ENCODE results near the gene DCDC2C. TPM values are rescaled to one million over a fixed set of nuclear protein-coding genes. Genes with fewer than 3 reads are reported as not detected.

DCDC2C gene
- total and polyA plus RNA-seq, 2 experiments from 2014 or later: not detected

GRCh38 chr2:3667151-3667631 lies 36.2 kb upstream of the DCDC2C start:
- Histone ChIP-seq H3K4me1 (ENCODE audit: low read depth) (no peaks in the 10 kb centered on the region), H3K27me3 (no peaks in the 10 kb centered on the region), H3K27ac (no peak overlapping the region), H3K4me3 (no peak overlapping the region), H3K9me3 (ENCODE audit: low read depth) (no peaks in the 10 kb centered on the region), H3K36me3 (no peaks in the 10 kb centered on the region)
- TF ChIP-seq CTCF (IDR thresholded peaks at IDR 0.05; ENCODE audit: low read depth, low read length): no peak
- DNase-seq (ENCODE audit: low read depth in 1 of 2, low spot score in 1 of 2): peak in 1 of 2 donors; percentile 15

GRCh38 chr2:3669656-3670055 lies 33.7 kb upstream of the DCDC2C start:
- Histone ChIP-seq H3K27me3 (no peaks in the 10 kb centered on the region), H3K27ac (no peak overlapping the region), H3K4me1 (ENCODE audit: low read depth) (no peaks in the 10 kb centered on the region), H3K4me3 (no peak overlapping the region), H3K36me3 (no peaks in the 10 kb centered on the region), H3K9me3 (ENCODE audit: low read depth) (no peaks in the 10 kb centered on the region)
- TF ChIP-seq CTCF (IDR thresholded peaks at IDR 0.05; ENCODE audit: low read depth, low read length): no peak
- no peak for DNase-seq (ENCODE audit: low read depth in 1 of 2, low spot score in 1 of 2)

GRCh38 chr2:3670376-3670775 lies 33.0 kb upstream of the DCDC2C start:
- Histone ChIP-seq H3K9me3 (ENCODE audit: low read depth) (no peaks in the 10 kb centered on the region), H3K4me1 (ENCODE audit: low read depth) (no peaks in the 10 kb centered on the region), H3K27me3 (no peaks in the 10 kb centered on the region), H3K4me3 (no peak overlapping the region), H3K27ac (no peak overlapping the region), H3K36me3 (no peaks in the 10 kb centered on the region)
- DNase-seq (ENCODE audit: low read depth in 1 of 2, low spot score in 1 of 2): no peak
- TF ChIP-seq CTCF (IDR thresholded peaks at IDR 0.05; ENCODE audit: low read depth, low read length): no peak

GRCh38 chr2:3670941-3671340 lies 32.4 kb upstream of the DCDC2C start:
- no peak overlapping the region for H3K27ac ChIP-seq
- H3K9me3 ChIP-seq (ENCODE audit: low read depth): no peaks in the 10 kb centered on the region
- no peak for DNase-seq (ENCODE audit: low read depth in 1 of 2, low spot score in 1 of 2)
- TF ChIP-seq CTCF (IDR thresholded peaks at IDR 0.05; ENCODE audit: low read depth, low read length): no peak
- no peak overlapping the region for H3K4me3 ChIP-seq
- H3K4me1 ChIP-seq (ENCODE audit: low read depth): no peaks in the 10 kb centered on the region
- H3K36me3 ChIP-seq: no peaks in the 10 kb centered on the region
- H3K27me3 ChIP-seq: no peaks in the 10 kb centered on the region

- Histone ChIP-seq H3K36me3 (no peaks in the 10 kb centered on the region), H3K27ac (no peak overlapping the region), H3K4me1 (ENCODE audit: low read depth) (no peaks in the 10 kb centered on the region), H3K4me3 (no peak overlapping the region), H3K9me3 (ENCODE audit: low read depth) (no peaks in the 10 kb centered on the region), H3K27me3 (no peaks in the 10 kb centered on the region)
- TF ChIP-seq CTCF (IDR thresholded peaks at IDR 0.05; ENCODE audit: low read depth, low read length): no peak
- DNase-seq (ENCODE audit: low read depth in 1 of 2, low spot score in 1 of 2): no peak
These were observed 30.3 kb upstream of the DCDC2C start for GRCh38 chr2:3672861-3673678.
